A172 (cell line): Measurements from ENCODE around the gene ALDH9A1. TPM values are rescaled to one million over a fixed set of nuclear protein-coding genes. Genes with fewer than 3 reads are reported as not detected.
"Not testable (repeated sequence)": the region's sequence is repeated elsewhere in the genome, so short reads cannot be mapped to it uniquely, and the experiment has no call there.

ENCODE experiments used
- DNase-seq: peaks from one replicate; pipeline ENCODE4 v3.0.0-alpha.2; 2015; ENCODE audit warnings: low spot score
- total RNA-seq: library from RNA; depleted of rRNA; stranded (reverse); fragments of >200 nt; shearing (Covaris generic); gene quantifications from 2 replicates; pipeline ENCODE4 v1.2.3, GENCODE V29; 2014

ALDH9A1 gene
- total RNA-seq, 1 experiment from 2014 or later, result 89.2 TPM

DNA sequence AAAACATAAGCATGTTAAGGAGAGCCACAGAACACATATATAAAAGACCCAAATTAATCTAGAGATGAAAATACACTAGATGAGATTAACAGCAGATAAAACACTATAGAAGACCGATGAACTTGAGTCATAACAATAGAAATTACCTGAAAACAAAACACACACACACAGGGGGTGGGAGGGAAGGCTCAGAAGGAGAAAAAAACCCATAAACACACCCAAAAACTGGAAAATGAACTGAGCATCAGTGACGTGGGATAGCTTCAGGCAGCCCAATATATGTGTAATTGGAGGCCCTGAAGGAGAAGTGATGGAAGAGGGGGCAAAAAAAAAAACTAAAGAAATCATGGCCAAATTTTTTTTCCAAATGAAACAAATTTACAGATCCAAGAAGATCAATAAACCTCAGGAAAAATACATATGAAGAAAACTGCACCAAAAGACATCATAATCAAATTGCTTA is 11.4 kb downstream of the ALDH9A1 start:
- DNase-seq, result no peak

- no peak for DNase-seq
Observed at GRCh38 chr1:165686121-165686970, 12.0 kb downstream of the ALDH9A1 start.

DNA sequence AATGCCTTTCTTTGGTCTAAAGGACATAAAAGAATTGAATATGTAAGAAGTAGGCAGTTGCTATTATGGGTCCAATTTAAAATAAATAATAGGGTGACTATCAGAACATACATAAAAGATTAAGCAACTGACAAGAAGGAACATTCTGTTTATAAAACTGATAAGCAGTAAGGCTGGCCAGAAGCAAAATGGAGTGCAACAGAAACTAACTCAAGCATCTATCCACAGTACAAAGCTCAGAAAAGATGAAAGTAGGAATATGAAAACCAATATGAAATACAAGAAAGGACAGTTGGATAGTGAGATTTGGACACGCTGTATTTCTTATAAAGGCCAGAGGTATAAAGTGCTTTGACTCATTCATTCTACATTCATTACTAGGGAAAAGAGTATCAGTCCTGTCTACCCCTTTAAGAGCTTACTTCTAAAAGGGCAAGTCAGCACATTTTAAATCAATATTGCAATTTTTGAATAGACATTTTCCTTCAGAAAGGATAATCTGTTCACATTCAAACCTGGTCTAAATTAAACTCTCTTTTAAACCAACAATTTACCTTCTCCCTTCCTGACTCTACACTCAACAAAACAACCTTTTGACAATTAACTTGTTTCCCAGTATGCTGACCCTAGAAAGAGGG is 14.4 kb downstream of the ALDH9A1 start:
- no peak for DNase-seq

GRCh38 chr1:165680773-165681172 is 17.6 kb downstream of the ALDH9A1 start:
- DNase-seq, result not testable (repeated sequence)

DNA sequence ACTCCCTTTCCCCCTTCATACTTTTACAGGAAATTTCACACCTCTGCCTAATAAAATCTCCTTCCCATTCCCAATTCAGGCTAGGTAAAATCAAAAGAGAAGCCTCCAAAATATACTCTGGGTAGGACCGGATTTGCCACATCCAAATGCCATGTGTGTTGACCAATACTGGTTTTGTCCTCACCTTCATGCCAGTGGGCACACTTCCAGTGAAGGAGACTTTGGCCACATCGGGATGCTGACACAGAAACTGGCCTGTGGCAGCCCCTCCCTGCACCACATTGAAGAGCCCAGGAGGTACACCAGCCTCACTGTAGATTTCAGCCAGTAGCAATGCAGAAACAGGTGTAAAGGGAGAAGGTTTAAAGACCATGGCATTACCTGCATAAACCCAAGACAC is 18.1 kb downstream of the ALDH9A1 start:
- no peak for DNase-seq

GRCh38 chr1:165679282-165680036 is 18.9 kb downstream of the ALDH9A1 start:
- no peak for DNase-seq

DNA sequence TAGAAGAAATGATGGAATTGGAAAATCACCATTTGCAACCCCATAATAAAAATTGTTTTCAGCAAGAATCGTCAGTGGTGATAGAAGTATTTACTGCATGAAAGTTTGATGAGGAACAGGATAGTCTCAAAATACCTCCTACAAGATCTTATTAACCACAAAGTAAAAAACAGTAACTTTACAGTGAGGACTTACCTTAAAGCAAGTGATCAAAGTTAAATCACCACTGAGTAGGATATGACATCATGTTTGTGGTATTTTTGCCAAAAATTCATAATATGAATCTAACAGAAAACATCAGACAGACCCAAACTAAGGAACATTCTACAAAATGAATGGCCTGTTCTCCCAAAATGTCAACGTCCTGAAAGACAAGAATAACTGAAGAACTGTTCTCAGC is 19.9 kb downstream of the ALDH9A1 start:
- no peak for DNase-seq

GRCh38 chr1:165675794-165676193 is 22.6 kb downstream of the ALDH9A1 start:
- no peak for DNase-seq

GRCh38 chr1:165674599-165674998 is 23.8 kb downstream of the ALDH9A1 start:
- DNase-seq, result no peak

GRCh38 chr1:165671526-165671925 is 26.8 kb downstream of the ALDH9A1 start:
- no peak for DNase-seq

GRCh38 chr1:165668184-165668583 is 30.2 kb downstream of the ALDH9A1 start:
- DNase-seq, result no peak

DNA sequence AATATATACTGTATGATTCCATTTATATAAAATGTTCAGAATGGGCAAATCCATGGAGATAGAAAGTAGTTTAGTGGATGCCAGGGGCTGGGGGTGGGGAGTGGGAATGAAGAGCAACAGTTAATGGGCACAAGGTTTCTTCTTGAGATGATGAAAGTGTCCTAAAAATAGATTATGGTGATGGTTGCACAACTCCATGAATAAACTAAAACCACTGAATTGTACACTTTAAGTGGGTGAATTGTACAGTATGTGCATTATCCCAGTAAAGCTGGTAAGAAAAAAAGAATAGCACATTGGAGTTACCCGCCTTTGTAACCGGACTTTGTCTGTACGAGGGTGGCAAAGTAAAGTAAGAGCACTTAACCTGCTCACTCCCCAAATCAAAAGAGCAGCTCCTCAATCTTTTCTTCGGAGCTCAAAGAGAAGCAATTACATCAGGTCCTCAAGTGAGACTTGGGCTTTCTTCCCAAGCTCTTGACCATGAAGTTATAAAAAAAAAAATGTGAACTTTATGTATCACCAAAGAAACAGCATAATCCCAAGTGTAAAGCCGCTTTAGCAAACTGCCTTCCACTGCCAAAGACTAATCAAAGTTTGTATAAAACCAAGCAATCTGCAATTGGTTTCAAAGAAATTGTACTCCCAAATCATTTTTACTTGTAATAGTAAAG is 32.1 kb downstream of the ALDH9A1 start:
- no peak for DNase-seq

DNA sequence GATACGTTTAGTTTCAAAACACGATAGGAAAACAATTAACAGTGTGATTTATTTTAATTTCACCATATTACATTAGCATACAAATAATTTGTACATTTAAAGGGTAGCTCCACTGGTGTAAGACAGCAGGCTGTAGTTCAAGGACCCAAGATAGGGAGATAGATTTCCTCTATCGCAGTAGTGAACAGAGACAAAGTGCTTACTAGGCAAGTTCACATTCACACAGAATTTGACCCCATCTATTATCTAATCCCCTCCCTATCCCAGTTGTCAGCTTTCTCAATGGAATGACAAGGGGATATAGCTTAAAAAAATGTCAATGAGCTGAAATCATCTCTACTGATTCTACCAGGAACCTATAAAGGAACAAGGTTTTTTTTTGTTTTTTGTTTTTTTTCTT is 36.2 kb downstream of the ALDH9A1 start:
- DNase-seq, result no peak

DNA sequence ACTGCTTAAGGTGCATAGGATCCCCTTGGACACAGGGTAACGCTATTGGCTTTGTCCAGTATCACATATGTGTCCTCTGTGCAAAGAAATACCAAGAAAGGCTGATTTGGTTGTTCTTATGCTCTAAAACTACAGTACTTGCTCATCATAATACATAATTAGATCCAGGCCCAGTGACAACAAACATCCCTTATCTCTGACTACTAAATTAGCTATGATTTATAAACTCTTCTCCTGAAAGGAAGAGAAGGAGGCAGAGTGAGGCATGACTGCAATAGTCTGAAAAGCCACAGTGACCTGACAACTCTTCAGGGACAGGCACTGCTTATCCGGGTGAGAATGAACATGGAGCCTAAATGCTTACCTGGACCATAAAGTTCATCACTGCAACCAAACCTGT is 36.7 kb downstream of the ALDH9A1 start:
- DNase-seq, result no peak

GRCh38 chr1:165659581-165659895 is 38.8 kb downstream of the ALDH9A1 start:
- DNase-seq, result no peak

- not testable (repeated sequence) for DNase-seq
Observed at GRCh38 chr1:165658766-165659580, 39.4 kb downstream of the ALDH9A1 start.

GRCh38 chr1:165650981-165651625 is 47.3 kb downstream of the ALDH9A1 start:
- peak; percentile 39 for DNase-seq

- DNase-seq, result no peak
Observed at GRCh38 chr1:165648919-165649572, 49.3 kb downstream of the ALDH9A1 start.

GRCh38 chr1:165647970-165648369 is 50.4 kb downstream of the ALDH9A1 start:
- no peak for DNase-seq

DNA sequence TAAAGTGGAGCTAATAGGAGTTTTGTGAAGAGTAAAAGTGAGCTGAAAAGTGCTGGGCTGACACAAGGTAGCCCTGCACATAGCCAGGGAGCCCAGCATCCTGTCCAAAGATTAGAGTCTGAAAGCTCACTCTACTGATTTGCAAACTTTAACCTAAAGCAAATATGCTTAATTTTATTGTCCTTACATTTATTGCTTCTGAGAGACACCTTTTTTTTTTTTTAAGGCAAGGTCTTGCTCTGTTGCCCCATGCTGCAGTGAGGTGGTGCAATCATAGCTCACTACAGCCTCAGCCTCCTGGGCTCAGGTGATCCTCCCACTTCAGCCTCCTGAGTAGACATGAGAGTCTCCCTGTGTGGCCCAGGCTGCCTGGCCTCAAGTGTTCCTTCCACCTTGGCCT is 50.8 kb downstream of the ALDH9A1 start:
- DNase-seq, result no peak
